WTC11 (cell line): ENCODE results near the gene CFAP119.

Experiments used
- CBFB ChIP-seq: sonication (generic); formaldehyde crosslinking; IDR thresholded peaks from 2 replicates; pipeline ENCODE4 v1.8.1; 2022; ENCODE audit warnings: mild to moderate bottlenecking, low read depth, missing genetic modification reagents
- CTCF ChIP-seq: fragments of 200-600 bp; IDR thresholded peaks from 2 replicates; pipeline ENCODE4 v1.8.0; 2022; ENCODE audit warnings: antibody characterized with exemption
- ELF4 ChIP-seq: sonication (generic); formaldehyde crosslinking; IDR thresholded peaks from 2 replicates; pipeline ENCODE4 v1.8.1; 2022; ENCODE audit warnings: low read depth, mild to moderate bottlenecking, moderate library complexity, missing genetic modification reagents
- ESRRA ChIP-seq: sonication (generic); formaldehyde crosslinking; IDR thresholded peaks from 2 replicates; pipeline ENCODE4 v1.8.1; 2022; ENCODE audit warnings: mild to moderate bottlenecking, missing genetic modification reagents, borderline replicate concordance
- JUN ChIP-seq: sonication (generic); formaldehyde crosslinking; IDR thresholded peaks from 2 replicates; pipeline ENCODE4 v1.8.0; 2023; ENCODE audit warnings: mild to moderate bottlenecking, missing genetic modification reagents
- ZBTB43 ChIP-seq: sonication (generic); formaldehyde crosslinking; IDR thresholded peaks from 2 replicates; pipeline ENCODE4 v1.8.1; 2023; ENCODE audit warnings: mild to moderate bottlenecking, missing genetic modification reagents
- ZNF138 ChIP-seq: sonication (generic); formaldehyde crosslinking; conservative IDR thresholded peaks from 2 replicates; pipeline ENCODE4 v1.8.1; 2022; ENCODE audit warnings: mild to moderate bottlenecking, moderate library complexity, missing genetic modification reagents
- TF ChIP-seq, protein P1 (sequence below): sonication (generic); formaldehyde crosslinking; IDR thresholded peaks from 2 replicates; pipeline ENCODE4 v1.8.0; 2022; ENCODE audit warnings: missing genetic modification reagents

GRCh38 chr16:30797670-30798309 is 35.9 kb upstream of the CFAP119 start:
- TF ChIP-seq ELF4 = no peak
- TF ChIP-seq ZNF138 (CRISPR knock-in tag) = no peak
- no peak for TF ChIP-seq CBFB (CRISPR knock-in tag)
- TF ChIP-seq ZBTB43 (CRISPR knock-in tag) = no peak
- no peak for TF ChIP-seq JUN
- TF ChIP-seq, protein P1, sequence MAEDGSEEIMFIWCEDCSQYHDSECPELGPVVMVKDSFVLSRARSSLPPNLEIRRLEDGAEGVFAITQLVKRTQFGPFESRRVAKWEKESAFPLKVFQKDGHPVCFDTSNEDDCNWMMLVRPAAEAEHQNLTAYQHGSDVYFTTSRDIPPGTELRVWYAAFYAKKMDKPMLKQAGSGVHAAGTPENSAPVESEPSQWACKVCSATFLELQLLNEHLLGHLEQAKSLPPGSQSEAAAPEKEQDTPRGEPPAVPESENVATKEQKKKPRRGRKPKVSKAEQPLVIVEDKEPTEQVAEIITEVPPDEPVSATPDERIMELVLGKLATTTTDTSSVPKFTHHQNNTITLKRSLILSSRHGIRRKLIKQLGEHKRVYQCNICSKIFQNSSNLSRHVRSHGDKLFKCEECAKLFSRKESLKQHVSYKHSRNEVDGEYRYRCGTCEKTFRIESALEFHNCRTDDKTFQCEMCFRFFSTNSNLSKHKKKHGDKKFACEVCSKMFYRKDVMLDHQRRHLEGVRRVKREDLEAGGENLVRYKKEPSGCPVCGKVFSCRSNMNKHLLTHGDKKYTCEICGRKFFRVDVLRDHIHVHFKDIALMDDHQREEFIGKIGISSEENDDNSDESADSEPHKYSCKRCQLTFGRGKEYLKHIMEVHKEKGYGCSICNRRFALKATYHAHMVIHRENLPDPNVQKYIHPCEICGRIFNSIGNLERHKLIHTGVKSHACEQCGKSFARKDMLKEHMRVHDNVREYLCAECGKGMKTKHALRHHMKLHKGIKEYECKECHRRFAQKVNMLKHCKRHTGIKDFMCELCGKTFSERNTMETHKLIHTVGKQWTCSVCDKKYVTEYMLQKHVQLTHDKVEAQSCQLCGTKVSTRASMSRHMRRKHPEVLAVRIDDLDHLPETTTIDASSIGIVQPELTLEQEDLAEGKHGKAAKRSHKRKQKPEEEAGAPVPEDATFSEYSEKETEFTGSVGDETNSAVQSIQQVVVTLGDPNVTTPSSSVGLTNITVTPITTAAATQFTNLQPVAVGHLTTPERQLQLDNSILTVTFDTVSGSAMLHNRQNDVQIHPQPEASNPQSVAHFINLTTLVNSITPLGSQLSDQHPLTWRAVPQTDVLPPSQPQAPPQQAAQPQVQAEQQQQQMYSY (CRISPR knock-in tag) = no peak
- no peak for TF ChIP-seq ESRRA (CRISPR knock-in tag)
- TF ChIP-seq CTCF = no peak
